CD4-positive, alpha-beta T cell (primary cell): ENCODE results near the gene MXD1. TPM values are rescaled to one million over a fixed set of nuclear protein-coding genes. Genes with fewer than 3 reads are reported as not detected.

Experiments used
- ATAC-seq: fragments of 200-7000 bp; cut with Tn5 transposase; one replicate; pipeline ENCODE4 v1.10.0; 2022; ENCODE audit warnings: mild to moderate bottlenecking; ENCODE audit not compliant: poor library complexity
- CTCF ChIA-PET: fragments of 350-600 bp; sonication (Branson Sonifier 250); formaldehyde crosslinking; loops from one replicate; lab custom pipeline; 2021; ENCODE audit warnings: antibody characterized with exemption, inconsistent platforms; lab: Charles Lee
- POLR2A ChIA-PET: fragments of 350-600 bp; sonication (Branson Sonifier 250); formaldehyde crosslinking; loops from one replicate; lab custom pipeline; 2021; ENCODE audit warnings: antibody characterized with exemption, inconsistent platforms; lab: Charles Lee
- DNase-seq, 14 experiments: peaks; one replicate each; pipeline ENCODE4 v3.0.0-alpha.2; 2013 to 2020; ENCODE audit warnings: mixed read lengths in 2 of 14
- H3K27ac ChIP-seq, 2 donors: one replicate each; pipeline versions ENCODE4 v1.5.1 to v1.7.0; 2013; ENCODE audit warnings: low read length in 2 of 2, low read depth in 1 of 2, mild to moderate bottlenecking in 1 of 2
- H3K27me3 ChIP-seq, 2 experiments: 1 replicate in 1 of 2; 2 replicates in 1 of 2; pipeline versions ENCODE4 v1.6.1 to v1.7.0; 2013; ENCODE audit warnings: low read length in 2 of 2, control low read depth in 1 of 2, mild to moderate bottlenecking in 1 of 2, moderate library complexity in 1 of 2; ENCODE audit not compliant: insufficient read depth in 2 of 2, control insufficient read depth in 1 of 2
- H3K36me3 ChIP-seq: one replicate; pipeline ENCODE4 v1.6.1; 2013; ENCODE audit warnings: low read length, control low read depth; ENCODE audit not compliant: insufficient read depth
- H3K4me1 ChIP-seq: one replicate; pipeline ENCODE4 v1.6.1; 2013; ENCODE audit warnings: low read length, control low read depth; ENCODE audit not compliant: insufficient read depth
- H3K4me3 ChIP-seq: one replicate; pipeline ENCODE4 v1.5.1; 2013; ENCODE audit warnings: mild to moderate bottlenecking, low read length, moderate library complexity
- H3K9me3 ChIP-seq, 2 experiments: 1 replicate in 1 of 2; 2 replicates in 1 of 2; pipeline versions ENCODE4 v1.6.1 to v1.7.0; 2013; ENCODE audit warnings: low read length in 2 of 2, mild to moderate bottlenecking in 2 of 2, control low read depth in 1 of 2, moderate library complexity in 1 of 2; ENCODE audit not compliant: control insufficient read depth in 1 of 2, insufficient read depth in 1 of 2
- H3K27ac Mint-ChIP-seq: one replicate; pipeline ENCODE4 v1.8.0; 2020; ENCODE audit warnings: mixed read lengths
- H3K27me3 Mint-ChIP-seq: one replicate; pipeline ENCODE4 v1.8.0; 2021; ENCODE audit warnings: mixed read lengths
- H3K36me3 Mint-ChIP-seq: one replicate; pipeline ENCODE4 v1.8.0; 2021; ENCODE audit warnings: low read depth, mixed read lengths
- H3K4me1 Mint-ChIP-seq: one replicate; pipeline ENCODE4 v1.8.0; 2021; ENCODE audit warnings: low read depth, mixed read lengths
- H3K4me3 Mint-ChIP-seq: one replicate; pipeline ENCODE4 v1.8.0; 2020; ENCODE audit warnings: mild to moderate bottlenecking, mixed read lengths
- H3K9me3 Mint-ChIP-seq: one replicate; pipeline ENCODE4 v1.8.0; 2020; ENCODE audit warnings: mixed read lengths
- intact Hi-C, 2 experiments: fragments of 100-400 bp; cut with DNase I in 1 of 2; cut with micrococcal nuclease in 1 of 2; formaldehyde crosslinking; loops; one replicate each; pipeline versions ENCODE4 v1.15.1 to v1.9.0; 2023 to 2025; cut with DNase I, micrococcal nuclease
- total RNA-seq, 174 experiments: library from RNA in 2 of 174; stranded (reverse) in 2 of 174; gene quantifications; one replicate each; pipeline ENCODE4 v1.2.3 and lab custom pipeline; 2021 to 2026
- TF ChIP-seq, protein P1 (sequence below): fragments of 200-600 bp; IDR thresholded peaks from one replicate; pipeline ENCODE4 v1.8.0; 2022; ENCODE audit warnings: antibody characterized with exemption, mild to moderate bottlenecking

Gene MXD1
- total RNA-seq, 2 experiments from 2014 or later: 43.5 to 45.3 TPM

DNA sequence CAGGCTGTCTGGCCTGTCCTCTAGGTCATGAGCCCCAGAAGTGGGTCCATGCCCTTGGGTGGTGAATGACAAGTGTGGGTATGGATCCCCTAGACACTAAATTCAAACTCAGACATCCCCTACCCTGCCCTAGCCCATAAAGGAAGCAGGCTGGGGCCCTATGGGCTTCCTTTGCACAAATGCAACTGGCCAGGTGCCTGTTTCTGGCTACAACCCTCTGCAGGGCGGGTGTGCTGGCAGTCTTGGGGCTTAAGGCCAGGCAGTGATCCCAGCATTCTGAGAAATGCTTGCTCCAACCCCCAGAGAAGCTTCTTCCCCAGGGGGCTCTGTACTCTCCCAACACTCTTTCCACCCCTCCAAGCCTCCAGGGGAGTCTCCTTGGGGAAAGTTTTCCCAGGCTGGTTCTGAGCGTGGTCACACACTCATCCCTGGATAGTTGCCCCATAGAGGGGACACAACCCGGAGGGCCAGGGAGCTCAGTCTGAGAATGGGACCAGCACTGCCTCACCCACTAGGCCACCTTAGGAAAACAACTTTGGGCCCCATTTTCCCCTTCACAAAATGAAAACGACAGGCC lies 63.1 kb downstream of the MXD1 start:
- TF ChIP-seq, protein P1, sequence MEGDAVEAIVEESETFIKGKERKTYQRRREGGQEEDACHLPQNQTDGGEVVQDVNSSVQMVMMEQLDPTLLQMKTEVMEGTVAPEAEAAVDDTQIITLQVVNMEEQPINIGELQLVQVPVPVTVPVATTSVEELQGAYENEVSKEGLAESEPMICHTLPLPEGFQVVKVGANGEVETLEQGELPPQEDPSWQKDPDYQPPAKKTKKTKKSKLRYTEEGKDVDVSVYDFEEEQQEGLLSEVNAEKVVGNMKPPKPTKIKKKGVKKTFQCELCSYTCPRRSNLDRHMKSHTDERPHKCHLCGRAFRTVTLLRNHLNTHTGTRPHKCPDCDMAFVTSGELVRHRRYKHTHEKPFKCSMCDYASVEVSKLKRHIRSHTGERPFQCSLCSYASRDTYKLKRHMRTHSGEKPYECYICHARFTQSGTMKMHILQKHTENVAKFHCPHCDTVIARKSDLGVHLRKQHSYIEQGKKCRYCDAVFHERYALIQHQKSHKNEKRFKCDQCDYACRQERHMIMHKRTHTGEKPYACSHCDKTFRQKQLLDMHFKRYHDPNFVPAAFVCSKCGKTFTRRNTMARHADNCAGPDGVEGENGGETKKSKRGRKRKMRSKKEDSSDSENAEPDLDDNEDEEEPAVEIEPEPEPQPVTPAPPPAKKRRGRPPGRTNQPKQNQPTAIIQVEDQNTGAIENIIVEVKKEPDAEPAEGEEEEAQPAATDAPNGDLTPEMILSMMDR: no peak
- H3K9me3 ChIP-seq: no peaks in the 10 kb centered on the region
- H3K4me3 Mint-ChIP-seq: no peak overlapping the region
- no peaks in the 10 kb centered on the region for H3K9me3 Mint-ChIP-seq
- no peak overlapping the region for H3K27ac Mint-ChIP-seq
- H3K4me1 Mint-ChIP-seq: peaks cover 16% of the 10 kb centered on the region
- peaks cover 13% of the 10 kb centered on the region for H3K4me1 ChIP-seq
- H3K4me3 ChIP-seq: no peak overlapping the region
- no peaks in the 10 kb centered on the region for H3K36me3 Mint-ChIP-seq
- ATAC-seq: no peak
- H3K36me3 ChIP-seq: no peaks in the 10 kb centered on the region
- no peak overlapping the region for H3K27ac ChIP-seq
- H3K27me3 ChIP-seq: no peaks in the 10 kb centered on the region
- no peak for DNase-seq
- ChIA-PET POLR2A (no interaction called here), CTCF (no interaction called here)
- H3K27me3 Mint-ChIP-seq: no peaks in the 10 kb centered on the region
- intact Hi-C loops: no loop called here

- Histone ChIP-seq H3K36me3 (no peaks in the 10 kb centered on the region), H3K4me1 (peaks cover 11% of the 10 kb centered on the region), H3K9me3 (no peaks in the 10 kb centered on the region), H3K27ac (no peak overlapping the region), H3K27me3 (no peaks in the 10 kb centered on the region), H3K4me3 (no peak overlapping the region)
- DNase-seq: no peak
- Mint-ChIP-seq H3K27ac (no peak overlapping the region), H3K27me3 (no peaks in the 10 kb centered on the region), H3K4me1 (peaks cover 16% of the 10 kb centered on the region), H3K4me3 (no peak overlapping the region), H3K36me3 (no peaks in the 10 kb centered on the region), H3K9me3 (no peaks in the 10 kb centered on the region)
- ChIA-PET CTCF (no interaction called here), POLR2A (no interaction called here)
- intact Hi-C loops: no loop called here
- ATAC-seq: no peak
- TF ChIP-seq, protein P1: no peak
Measured at GRCh38 chr2:69979902-69980807, 65.2 kb downstream of the MXD1 start.

DNA sequence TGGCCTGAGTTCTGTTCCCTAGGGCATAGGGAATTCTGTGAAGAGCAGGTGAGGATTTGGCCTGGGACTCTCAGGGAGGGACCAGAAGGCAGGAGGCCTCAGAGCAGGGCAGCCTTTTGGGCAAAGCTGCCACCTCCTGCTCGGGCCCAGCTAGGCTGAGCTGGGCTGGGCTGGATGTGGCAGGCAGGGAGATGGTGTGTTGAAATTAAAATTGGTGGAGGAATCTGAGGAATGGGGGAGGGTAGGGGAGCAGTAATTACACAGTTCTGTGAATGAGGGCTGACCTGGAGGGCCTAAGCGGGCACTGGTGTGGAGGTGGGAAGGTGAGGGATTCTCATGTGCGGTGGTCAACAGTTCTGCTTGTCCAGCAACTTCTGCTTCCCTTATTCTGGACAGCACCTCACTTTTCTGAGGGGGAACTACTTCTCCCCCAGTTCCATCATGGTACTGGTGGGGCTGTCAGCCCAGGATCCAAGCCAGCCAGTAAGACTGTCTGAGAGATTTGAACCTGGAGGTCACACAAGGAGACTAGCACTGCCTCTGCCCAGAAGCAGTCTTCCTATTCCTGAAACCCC lies 68.6 kb downstream of the MXD1 start:
- Mint-ChIP-seq H3K36me3 (no peaks in the 10 kb centered on the region), H3K4me1 (no peaks in the 10 kb centered on the region), H3K4me3 (no peak overlapping the region), H3K9me3 (no peaks in the 10 kb centered on the region), H3K27me3 (no peaks in the 10 kb centered on the region), H3K27ac (no peak overlapping the region)
- TF ChIP-seq, protein P1: no peak
- intact Hi-C loops: no loop called here
- no peak for DNase-seq
- Histone ChIP-seq H3K36me3 (no peaks in the 10 kb centered on the region), H3K27ac (no peak overlapping the region), H3K27me3 (no peaks in the 10 kb centered on the region), H3K9me3 (no peaks in the 10 kb centered on the region), H3K4me3 (no peak overlapping the region), H3K4me1 (peaks cover 4% of the 10 kb centered on the region)
- ATAC-seq: no peak
- POLR2A ChIA-PET: interaction anchor here (1.1 kb wide), 1 partner anchor 8 kb away, joined by 3 read pairs; no protein-coding TSS in a partner anchor
- CTCF ChIA-PET: no interaction called here
